Keratinocyte (primary cell): ENCODE measurements around the gene BICD2. TPM values are rescaled to one million over a fixed set of nuclear protein-coding genes. Genes with fewer than 3 reads are reported as not detected.
"Not testable (repeated sequence)": the region's sequence is repeated elsewhere in the genome, so short reads cannot be mapped to it uniquely, and the experiment has no call there.

Experiments
- DNase-seq: peaks from one replicate; pipeline ENCODE4 v3.0.0-alpha.2; 2011; ENCODE audit warnings: low read depth, missing footprints, low spot score
- FAIRE-seq: peaks from 2 replicates; lab custom pipeline; 2011; peaks lifted over from hg19 to GRCh38; lab: Jason Lieb, UNC
- H2AFZ ChIP-seq: 2 replicates; pipeline ENCODE4 v1.6.0; 2012; ENCODE audit warnings: low read length, control low read depth, inconsistent platforms; ENCODE audit not compliant: control insufficient read depth
- H3K27ac ChIP-seq: 2 replicates; pipeline ENCODE4 v1.5.1; 2011; ENCODE audit warnings: low read length; ENCODE audit not compliant: control insufficient read depth, insufficient read depth
- H3K27me3 ChIP-seq: 3 replicates; pipeline ENCODE4 v1.6.0; 2011; ENCODE audit warnings: low read length; ENCODE audit not compliant: control insufficient read depth, insufficient read depth; ENCODE audit errors: extremely low read depth
- H3K36me3 ChIP-seq, 2 experiments: 2 replicates in 1 of 2; 3 replicates in 1 of 2; pipeline ENCODE4 v1.5.1; 2011; ENCODE audit warnings: low read length in 2 of 2, mild to moderate bottlenecking in 1 of 2; ENCODE audit not compliant: control insufficient read depth in 2 of 2, insufficient read depth in 2 of 2; ENCODE audit errors: extremely low read depth in 1 of 2
- H3K4me1 ChIP-seq: 3 replicates; pipeline ENCODE4 v1.5.1; 2011; ENCODE audit warnings: low read length; ENCODE audit not compliant: control insufficient read depth, insufficient read depth; ENCODE audit errors: extremely low read depth
- H3K4me2 ChIP-seq: 3 replicates; pipeline ENCODE4 v1.6.0; 2011; ENCODE audit warnings: low read depth, low read length; ENCODE audit not compliant: control insufficient read depth, insufficient read depth; ENCODE audit errors: extremely low read depth
- H3K4me3 ChIP-seq, 3 experiments: fragments of 200-600 bp in 1 of 3; sonication (generic) in 1 of 3; 2 replicates in 2 of 3; 3 replicates in 1 of 3; pipeline ENCODE4 v1.5.1; 2011 to 2016; ENCODE audit warnings: low read length in 3 of 3, mild to moderate bottlenecking in 3 of 3, control low read depth in 2 of 3, inconsistent platforms in 1 of 3, low read depth in 1 of 3, mixed read lengths in 1 of 3, mixed run types in 1 of 3, moderate library complexity in 1 of 3; ENCODE audit not compliant: control insufficient read depth in 2 of 3, insufficient read depth in 2 of 3; ENCODE audit errors: extremely low read depth in 1 of 3
- H3K79me2 ChIP-seq: 2 replicates; pipeline ENCODE4 v1.6.0; 2012; ENCODE audit warnings: low read length; ENCODE audit not compliant: control insufficient read depth, insufficient read depth
- H3K9ac ChIP-seq: 3 replicates; pipeline ENCODE4 v1.6.0; 2011; ENCODE audit warnings: low read length; ENCODE audit not compliant: control insufficient read depth, insufficient read depth; ENCODE audit errors: extremely low read depth
- H3K9me1 ChIP-seq: 3 replicates; pipeline ENCODE4 v1.6.0; 2011; ENCODE audit warnings: low read length; ENCODE audit not compliant: control insufficient read depth, insufficient read depth; ENCODE audit errors: extremely low read depth
- H3K9me3 ChIP-seq: 2 replicates; pipeline ENCODE4 v1.5.1; 2012; ENCODE audit warnings: low read depth, low read length; ENCODE audit not compliant: control insufficient read depth
- H4K20me1 ChIP-seq: 3 replicates; pipeline ENCODE4 v1.6.0; 2011; ENCODE audit warnings: low read length; ENCODE audit not compliant: control insufficient read depth, insufficient read depth; ENCODE audit errors: extremely low read depth
- EZH2 ChIP-seq: IDR thresholded peaks from one replicate; pipeline ENCODE4 v1.6.1; 2012; ENCODE audit warnings: inconsistent platforms, mild to moderate bottlenecking, low read length, moderate library complexity
- dilution Hi-C: fragments of 300-500 bp; cut with MboI; formaldehyde crosslinking; loops from one replicate; pipeline ENCODE4 v1.7.0; 2020; ENCODE audit warnings: low sequenced_read_pairs; ENCODE audit not compliant: extremely low pct_ligation_motif_present
- polyA plus RNA-seq, 5 experiments: library from polyadenylated mRNA; depleted of rRNA in 3 of 5; stranded (reverse) in 3 of 5; stranded (forward) in 1 of 5; unstranded in 1 of 5; fragments of >200 nt; gene quantifications; 1 replicate in 1 of 5; 2 replicates in 3 of 5; 3 replicates in 1 of 5; pipeline versions ENCODE4 v1.2.1 to v1.2.3, GENCODE V29; 2011 to 2012; ENCODE audit warnings: missing spikeins in 2 of 5, low read depth in 1 of 5, low replicate concordance in 1 of 5
- TF ChIP-seq, protein P1 (sequence below), 3 experiments: IDR thresholded peaks in 1 of 3; conservative IDR thresholded peaks in 1 of 3; optimal IDR thresholded peaks in 1 of 3; 2 replicates in 2 of 3; 3 replicates in 1 of 3; pipeline versions ENCODE3 to v1.5.1; 2011; ENCODE audit warnings: low read length in 3 of 3, mild to moderate bottlenecking in 3 of 3, moderate library complexity in 2 of 3, control low read depth in 1 of 3, inconsistent platforms in 1 of 3; ENCODE audit not compliant: insufficient read depth in 2 of 3; ENCODE audit errors: extremely low read depth in 1 of 3

BICD2 gene
- polyA plus RNA-seq, 1 donor (not counting 4 experiments of a cell fraction or from before 2014, with no cell fraction given) = 41.9 TPM

DNA sequence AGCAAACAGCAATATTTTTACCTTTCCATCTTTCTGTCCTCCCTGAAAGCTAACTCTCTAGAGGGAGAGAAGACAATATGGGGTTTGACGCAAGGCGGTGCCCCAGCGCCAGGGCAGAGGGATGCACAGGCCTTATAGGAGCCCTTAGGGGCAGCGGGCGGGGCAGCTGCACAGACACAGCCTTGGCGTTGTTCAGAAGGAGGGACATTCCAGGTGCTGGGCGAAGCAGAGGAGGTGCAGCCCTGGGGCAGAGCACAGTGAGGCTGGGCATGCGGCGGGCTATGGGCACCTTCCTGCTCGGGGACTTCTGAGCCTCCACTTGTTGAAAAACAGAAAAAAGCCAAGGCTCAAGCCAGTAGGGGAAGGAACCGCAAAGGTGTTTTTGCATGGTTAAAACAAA is 33.7 kb upstream of the BICD2 start:
- H3K4me2 ChIP-seq = no peak overlapping the region
- H3K27me3 ChIP-seq = no peaks in the 10 kb centered on the region
- H4K20me1 ChIP-seq = no peaks in the 10 kb centered on the region
- peaks cover 18% of the 10 kb centered on the region for H3K4me1 ChIP-seq
- TF ChIP-seq, protein P1, sequence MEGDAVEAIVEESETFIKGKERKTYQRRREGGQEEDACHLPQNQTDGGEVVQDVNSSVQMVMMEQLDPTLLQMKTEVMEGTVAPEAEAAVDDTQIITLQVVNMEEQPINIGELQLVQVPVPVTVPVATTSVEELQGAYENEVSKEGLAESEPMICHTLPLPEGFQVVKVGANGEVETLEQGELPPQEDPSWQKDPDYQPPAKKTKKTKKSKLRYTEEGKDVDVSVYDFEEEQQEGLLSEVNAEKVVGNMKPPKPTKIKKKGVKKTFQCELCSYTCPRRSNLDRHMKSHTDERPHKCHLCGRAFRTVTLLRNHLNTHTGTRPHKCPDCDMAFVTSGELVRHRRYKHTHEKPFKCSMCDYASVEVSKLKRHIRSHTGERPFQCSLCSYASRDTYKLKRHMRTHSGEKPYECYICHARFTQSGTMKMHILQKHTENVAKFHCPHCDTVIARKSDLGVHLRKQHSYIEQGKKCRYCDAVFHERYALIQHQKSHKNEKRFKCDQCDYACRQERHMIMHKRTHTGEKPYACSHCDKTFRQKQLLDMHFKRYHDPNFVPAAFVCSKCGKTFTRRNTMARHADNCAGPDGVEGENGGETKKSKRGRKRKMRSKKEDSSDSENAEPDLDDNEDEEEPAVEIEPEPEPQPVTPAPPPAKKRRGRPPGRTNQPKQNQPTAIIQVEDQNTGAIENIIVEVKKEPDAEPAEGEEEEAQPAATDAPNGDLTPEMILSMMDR (optimal IDR thresholded peaks at IDR 0.05 in 1 of 3, IDR thresholded peaks at IDR 0.05 in 1 of 3, conservative IDR thresholded peaks at IDR 0.05 in 1 of 3; ENCODE audit: extremely low read depth in 1 of 3, insufficient read depth in 2 of 3, low read length in 3 of 3) = no peak
- no peak for TF ChIP-seq EZH2
- H3K79me2 ChIP-seq = no peaks in the 10 kb centered on the region
- dilution Hi-C loops = no loop called here
- FAIRE-seq = no peak
- H3K9ac ChIP-seq = no peak overlapping the region
- H3K9me1 ChIP-seq = no peaks in the 10 kb centered on the region
- H2AFZ ChIP-seq = no peak overlapping the region
- no peak overlapping the region for H3K4me3 ChIP-seq
- no peak overlapping the region for H3K27ac ChIP-seq
- H3K36me3 ChIP-seq = no peaks in the 10 kb centered on the region
- H3K9me3 ChIP-seq = no peaks in the 10 kb centered on the region
- no peak for DNase-seq

DNA sequence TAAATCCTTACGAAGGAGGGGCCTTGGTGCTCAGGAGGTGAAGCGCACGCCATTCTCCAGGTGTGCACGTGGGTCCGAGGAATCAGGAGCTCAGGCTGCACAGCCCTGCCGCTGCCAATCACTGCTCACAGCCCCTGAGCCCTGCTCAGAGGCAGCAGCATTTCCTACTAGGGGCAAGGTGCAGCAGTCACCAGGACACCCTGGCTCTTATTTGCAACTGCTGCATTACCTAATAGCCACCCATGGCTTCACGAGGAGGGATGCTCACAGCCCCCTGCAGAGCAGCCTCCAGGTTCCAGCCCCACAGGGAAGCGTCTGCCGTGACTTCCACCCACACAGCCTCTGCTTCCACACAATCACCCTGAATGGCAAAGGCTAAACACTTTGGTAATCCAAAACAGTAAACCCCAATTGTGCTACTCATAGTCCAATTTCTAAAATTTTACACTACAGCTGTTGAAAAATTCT is 31.7 kb upstream of the BICD2 start:
- H3K4me2 ChIP-seq, H2AFZ ChIP-seq, H3K27me3 ChIP-seq, H3K4me3 ChIP-seq, FAIRE-seq, dilution Hi-C loops, H4K20me1 ChIP-seq, H3K9me3 ChIP-seq, H3K79me2 ChIP-seq, DNase-seq, H3K9me1 ChIP-seq, H3K9ac ChIP-seq, H3K36me3 ChIP-seq, H3K27ac ChIP-seq: not testable (repeated sequence)
- peaks cover 18% of the 10 kb centered on the region for H3K4me1 ChIP-seq
